PC-3 (cell line): Measurements from ENCODE around the gene PPY.

Experiments used
- EZH2phosphoT487 ChIP-seq: fragments of 300-600 bp; sonication (generic); IDR thresholded peaks from 2 replicates; pipeline ENCODE4 v1.6.1; 2018; ENCODE audit warnings: mild to moderate bottlenecking, antibody characterized with exemption, low read length, borderline replicate concordance
- TF ChIP-seq, protein P1 (sequence below): fragments of 300-600 bp; sonication (generic); conservative IDR thresholded peaks from 2 replicates; pipeline ENCODE4 v1.5.1; 2017; ENCODE audit warnings: antibody characterized with exemption, low read depth, mild to moderate bottlenecking, low read length

DNA sequence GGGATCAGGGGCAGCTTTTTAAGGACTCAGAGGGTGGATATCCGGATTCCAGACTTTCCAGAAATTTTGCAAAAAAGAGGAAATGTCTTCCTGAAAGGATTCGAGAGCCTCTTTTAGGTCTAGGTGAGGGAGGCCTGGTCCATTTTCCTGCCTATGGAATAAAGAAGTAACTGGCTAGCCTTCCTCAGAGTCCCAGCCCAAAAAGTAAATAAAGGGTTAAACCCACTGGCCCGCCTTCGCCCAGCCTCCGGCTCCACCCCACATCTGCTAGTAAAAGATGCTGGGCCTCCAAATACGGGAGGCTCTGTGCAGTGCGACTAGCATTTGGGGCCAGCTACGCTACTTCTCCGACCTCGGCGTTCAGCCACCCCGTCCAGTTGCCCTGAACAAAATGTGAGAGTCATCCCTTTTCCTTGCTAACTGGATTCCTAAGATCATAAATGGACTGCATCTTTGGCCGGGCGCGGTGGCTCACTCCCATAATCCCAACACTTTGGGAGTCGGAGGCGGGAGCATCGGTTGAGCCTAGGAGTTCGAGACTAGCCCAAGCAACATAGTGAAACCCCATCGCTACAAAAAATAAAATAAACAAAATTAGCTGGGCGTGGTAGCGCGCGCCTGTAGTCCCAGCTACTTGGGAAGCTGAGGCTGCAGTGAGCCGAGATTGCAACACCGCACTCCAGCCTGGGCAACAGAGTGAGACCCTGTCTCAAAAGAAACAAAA, 34.1 kb downstream of the PPY start:
- TF ChIP-seq, protein P1, sequence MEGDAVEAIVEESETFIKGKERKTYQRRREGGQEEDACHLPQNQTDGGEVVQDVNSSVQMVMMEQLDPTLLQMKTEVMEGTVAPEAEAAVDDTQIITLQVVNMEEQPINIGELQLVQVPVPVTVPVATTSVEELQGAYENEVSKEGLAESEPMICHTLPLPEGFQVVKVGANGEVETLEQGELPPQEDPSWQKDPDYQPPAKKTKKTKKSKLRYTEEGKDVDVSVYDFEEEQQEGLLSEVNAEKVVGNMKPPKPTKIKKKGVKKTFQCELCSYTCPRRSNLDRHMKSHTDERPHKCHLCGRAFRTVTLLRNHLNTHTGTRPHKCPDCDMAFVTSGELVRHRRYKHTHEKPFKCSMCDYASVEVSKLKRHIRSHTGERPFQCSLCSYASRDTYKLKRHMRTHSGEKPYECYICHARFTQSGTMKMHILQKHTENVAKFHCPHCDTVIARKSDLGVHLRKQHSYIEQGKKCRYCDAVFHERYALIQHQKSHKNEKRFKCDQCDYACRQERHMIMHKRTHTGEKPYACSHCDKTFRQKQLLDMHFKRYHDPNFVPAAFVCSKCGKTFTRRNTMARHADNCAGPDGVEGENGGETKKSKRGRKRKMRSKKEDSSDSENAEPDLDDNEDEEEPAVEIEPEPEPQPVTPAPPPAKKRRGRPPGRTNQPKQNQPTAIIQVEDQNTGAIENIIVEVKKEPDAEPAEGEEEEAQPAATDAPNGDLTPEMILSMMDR: no peak
- TF ChIP-seq EZH2phosphoT487: no peak
